ENCODE data around the gene C5AR2. TPM values are rescaled to one million over a fixed set of nuclear protein-coding genes. Genes with fewer than 3 reads are reported as not detected.
"Not testable (repeated sequence)": the region's sequence is repeated elsewhere in the genome, so short reads cannot be mapped to it uniquely, and the experiment has no call there.

C5AR2 gene
- total RNA-seq, 1 experiment from 2014 or later = not detected

DNA sequence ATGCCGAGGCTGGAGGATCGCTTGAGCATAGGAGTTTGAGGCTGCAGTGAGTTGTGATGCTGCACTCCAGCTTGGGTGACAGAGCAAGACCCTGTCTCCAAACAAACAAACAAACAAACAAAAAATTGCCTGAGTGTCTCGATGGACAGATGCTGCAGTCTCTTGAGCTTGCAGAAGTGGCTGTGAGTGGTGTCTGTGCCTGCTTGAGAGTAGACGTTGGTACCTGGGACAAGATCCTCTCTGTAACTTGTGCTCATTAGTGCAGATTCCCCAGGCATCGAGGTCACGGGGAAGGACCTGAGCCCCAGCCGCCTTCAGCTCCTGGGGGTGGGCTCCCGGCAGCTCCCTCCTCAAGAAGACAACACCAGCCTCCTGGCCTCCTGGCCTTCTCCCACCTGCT is 8.6 kb upstream of the C5AR2 start:
- DNase-seq (ENCODE audit: low read depth) = no peak

DNA sequence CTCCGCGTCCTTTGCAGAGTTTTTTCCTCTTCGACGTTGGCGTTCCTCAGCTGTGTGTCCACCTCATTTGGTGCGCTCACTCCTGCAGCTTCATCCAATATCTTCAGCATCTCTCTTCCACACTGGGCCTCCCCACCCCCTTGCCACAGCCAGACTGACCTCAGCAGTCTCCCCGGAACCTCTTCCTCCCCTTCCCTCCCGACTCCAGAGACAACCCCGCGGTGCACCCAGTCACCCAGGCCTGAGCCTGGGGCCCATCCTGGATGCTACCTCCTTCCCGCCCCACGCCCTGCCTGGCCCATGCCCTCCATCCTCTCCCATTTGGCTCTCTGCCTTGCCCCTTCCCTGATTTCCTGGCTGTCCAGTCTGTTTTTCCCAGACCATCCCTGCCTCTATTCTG is 8.1 kb upstream of the C5AR2 start:
- DNase-seq (ENCODE audit: low read depth) = no peak

DNA sequence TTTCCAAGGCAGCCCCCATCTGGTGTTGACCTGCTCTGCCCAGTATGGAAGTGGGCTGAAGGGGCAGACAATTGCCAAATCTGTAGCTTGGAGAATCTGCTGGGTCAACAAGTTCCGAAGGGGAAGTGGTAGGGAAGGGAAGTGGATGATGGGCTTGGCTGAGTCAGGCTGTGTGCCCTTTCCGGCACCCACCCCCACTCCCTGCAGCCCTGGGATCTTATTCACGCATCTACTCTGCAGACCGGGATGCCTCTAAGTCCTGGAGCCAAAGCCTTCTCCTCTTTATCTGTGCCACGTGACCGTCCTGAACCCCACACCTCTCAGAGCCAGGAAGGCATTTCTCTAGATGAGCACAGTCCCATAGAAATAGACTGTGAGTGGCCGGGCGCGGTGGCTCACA is 7.5 kb upstream of the C5AR2 start:
- peak; percentile 81 for DNase-seq (ENCODE audit: low read depth)

DNA sequence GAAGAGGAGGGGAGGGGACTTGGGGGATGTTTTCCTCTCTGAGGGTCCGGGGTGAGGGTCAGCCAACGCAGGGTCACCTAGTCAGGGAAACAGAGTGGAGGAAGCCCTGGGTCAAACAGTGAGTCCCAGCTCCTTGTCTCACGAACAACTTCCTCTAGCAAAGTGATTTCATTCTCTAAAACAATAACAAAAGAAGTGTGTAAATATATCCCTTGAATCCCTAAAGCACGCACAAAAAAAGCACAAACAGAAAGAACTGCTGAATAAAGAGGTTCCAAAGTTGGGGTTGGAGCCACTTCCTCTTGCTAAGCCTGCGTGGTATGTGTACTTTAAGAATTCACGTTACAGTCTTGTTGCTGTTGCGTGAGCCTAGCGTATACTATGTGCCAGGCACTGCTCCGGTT is 1.5 kb upstream of the C5AR2 start:
- no peak for DNase-seq (ENCODE audit: low read depth)

DNA sequence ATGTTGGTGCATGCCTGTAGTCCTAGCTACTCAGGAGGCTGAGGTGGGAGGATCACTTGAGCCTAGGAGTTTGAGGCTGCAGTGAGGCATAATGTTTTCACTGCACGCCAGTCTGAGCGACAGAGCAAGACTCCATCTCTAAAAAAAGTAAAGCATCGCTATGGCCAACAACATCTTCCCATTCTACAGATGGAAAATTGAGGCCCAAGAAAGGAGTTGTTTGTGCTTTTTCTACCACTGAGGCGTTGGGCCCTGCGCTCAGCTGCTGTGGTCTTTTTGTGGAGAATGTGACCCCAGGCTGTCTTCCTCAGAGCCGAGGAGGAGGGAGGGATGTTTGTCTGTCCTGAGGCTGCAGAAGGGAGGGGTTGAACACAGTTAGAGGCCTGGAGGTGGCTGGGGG is 485 bp upstream of the C5AR2 start:
- no peak for DNase-seq (ENCODE audit: low read depth)

DNA sequence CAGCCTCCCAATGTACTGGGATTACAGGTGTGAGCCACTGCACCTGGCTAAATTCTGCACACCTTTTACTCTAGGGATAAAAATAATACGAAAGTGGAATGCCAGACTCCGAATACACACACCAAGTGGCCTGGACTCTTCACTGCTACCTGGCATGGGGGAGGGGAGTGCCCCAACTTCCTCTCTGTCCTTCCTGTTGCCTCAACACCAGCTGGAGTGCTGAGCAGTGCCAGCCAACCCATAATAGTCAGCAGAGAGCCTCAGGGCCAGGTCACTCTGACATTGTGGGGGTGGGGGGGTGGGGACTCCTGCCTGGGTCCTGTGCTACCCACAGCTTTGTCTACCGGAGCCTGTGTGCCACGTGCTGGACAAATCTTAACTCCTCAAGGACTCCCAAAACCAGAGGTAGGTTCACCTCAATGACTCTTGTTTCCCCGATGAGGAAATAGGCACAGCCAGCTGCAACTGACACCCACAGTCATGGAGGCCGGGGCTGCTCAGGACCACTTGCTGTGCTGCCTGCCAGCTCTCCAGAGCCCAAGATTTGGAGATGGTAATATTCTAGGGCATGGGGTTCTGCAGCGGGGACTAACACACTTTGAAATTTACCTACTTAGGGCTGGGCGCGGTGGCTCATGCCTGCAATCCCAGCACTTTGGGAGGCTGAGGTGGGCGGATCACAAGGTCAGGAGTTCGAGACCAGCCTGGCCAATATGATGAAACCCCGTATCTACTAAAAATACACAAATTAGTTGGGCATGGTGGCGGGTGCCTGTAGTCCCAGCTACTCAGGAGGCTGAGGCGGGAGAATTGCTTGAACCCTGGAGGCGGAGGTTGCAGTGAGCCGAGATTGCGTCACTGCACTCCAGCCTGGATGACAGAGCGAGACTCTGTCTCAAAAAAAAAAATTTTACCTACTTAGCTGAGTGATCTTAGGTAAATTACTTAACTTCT is 5.1 kb downstream of the C5AR2 start:
- not testable (repeated sequence) for DNase-seq (ENCODE audit: low read depth)

DNA sequence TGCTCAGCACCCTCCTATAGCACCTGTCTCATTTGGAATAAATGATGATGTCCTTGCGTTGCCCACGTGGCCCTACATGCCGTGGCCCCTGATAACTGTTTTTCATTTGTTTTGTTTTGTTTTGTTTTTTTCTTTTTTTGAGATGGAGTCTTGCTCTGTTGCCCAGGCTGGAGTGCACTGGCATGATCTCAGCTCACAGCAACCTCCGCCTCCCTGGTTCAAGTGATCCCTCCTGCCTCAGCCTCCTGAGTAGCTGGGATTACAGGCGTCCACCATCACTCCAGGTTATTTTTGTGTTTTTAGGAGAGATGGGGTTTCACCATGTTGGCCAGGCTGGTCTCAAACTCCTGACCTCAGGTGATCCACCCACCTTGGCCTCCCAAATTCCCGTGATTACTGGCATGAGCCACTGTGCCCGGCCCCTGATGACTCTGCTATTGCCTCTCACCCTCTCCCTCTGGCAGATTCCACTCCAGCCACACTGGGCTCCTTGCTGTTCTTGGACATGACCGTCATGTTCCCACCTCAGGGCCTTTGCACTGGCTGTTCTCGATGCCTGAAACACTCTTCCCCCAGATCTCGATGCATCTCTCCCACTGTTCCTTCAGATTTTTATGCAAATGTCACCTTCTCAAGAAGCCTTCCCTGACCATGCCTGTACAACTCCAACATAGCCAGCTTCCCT is 7.4 kb downstream of the C5AR2 start:
- DNase-seq (ENCODE audit: low read depth) = no peak

DNA sequence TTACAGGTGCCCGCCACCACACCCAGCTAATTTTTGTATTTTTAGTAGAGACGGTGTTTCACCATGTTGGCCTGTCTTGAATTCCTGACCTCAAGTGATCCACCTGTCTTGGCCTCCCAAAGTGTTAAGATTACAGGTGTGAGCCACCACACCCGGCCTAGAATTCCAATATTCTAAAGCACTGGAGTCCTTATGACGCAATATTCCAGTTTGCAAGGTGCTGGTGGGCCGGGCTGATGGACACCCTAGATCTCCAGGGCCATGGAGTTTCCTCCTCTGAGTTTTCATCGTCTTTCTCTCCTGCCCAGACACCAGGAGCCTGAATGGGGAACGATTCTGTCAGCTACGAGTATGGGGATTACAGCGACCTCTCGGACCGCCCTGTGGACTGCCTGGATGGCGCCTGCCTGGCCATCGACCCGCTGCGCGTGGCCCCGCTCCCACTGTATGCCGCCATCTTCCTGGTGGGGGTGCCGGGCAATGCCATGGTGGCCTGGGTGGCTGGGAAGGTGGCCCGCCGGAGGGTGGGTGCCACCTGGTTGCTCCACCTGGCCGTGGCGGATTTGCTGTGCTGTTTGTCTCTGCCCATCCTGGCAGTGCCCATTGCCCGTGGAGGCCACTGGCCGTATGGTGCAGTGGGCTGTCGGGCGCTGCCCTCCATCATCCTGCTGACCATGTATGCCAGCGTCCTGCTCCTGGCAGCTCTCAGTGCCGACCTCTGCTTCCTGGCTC is 8.7 kb downstream of the C5AR2 start:
- no peak for DNase-seq (ENCODE audit: low read depth)

DNA sequence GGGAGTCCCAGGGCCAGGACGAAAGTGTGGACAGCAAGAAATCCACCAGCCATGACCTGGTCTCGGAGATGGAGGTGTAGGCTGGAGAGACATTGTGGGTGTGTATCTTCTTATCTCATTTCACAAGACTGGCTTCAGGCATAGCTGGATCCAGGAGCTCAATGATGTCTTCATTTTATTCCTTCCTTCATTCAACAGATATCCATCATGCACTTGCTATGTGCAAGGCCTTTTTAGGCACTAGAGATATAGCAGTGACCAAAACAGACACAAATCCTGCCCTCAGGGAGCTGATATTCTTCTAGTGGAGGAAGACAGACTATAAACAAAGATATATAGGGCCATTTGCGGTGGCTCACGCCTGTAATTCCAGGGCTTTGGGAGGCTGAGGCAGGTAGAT is 9.8 kb downstream of the C5AR2 start:
- DNase-seq (ENCODE audit: low read depth) = no peak

DNA sequence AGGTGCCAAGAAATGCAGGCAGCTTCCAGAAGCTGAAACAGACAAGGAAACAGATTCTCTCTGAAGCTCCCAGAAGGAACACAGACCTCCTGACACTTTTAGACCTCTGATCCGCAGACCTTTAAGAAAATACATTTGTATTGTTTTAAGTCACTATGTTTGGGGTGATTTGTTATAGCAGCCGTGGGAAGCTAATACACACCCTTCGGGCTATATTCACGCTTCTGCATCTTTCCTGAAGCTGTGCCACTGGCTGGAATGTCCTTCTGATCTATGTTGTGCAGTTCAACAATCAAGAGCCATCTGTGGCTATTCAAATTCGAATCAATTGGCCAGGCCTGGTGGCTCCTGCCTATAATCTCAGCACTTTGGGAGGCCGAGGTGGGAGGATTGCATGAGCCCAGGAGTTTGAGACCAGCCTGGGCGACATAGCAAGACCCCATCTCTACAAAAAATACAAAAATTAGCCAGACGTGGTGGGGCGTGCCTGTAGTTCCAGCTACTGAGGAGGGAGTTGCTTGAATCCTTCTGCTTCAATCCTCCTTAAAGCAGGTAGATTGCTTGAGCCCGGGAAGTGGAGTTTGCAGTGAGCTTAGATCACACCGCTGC is 11.3 kb downstream of the C5AR2 start:
- DNase-seq (ENCODE audit: low read depth) = no peak

DNA sequence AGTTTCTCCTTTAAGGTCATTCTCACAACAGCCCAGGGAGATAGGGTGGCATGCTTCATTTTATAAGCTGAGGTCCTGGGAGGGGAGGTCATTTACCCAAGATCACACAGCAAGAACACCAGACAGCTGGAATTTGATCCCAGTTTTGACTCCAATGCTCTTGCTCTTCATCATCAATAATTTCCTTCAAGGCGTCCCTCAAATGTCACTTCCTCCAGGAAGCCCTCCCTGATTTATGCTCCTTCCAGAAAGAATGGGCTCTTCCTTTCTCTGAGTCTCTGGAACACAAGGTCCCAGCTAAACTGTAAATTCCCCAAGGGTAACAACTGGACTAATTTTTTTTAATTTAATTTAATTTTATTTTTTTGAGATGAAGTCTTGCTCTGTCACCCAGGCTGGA is 12.4 kb downstream of the C5AR2 start:
- no peak for DNase-seq (ENCODE audit: low read depth)

DNA sequence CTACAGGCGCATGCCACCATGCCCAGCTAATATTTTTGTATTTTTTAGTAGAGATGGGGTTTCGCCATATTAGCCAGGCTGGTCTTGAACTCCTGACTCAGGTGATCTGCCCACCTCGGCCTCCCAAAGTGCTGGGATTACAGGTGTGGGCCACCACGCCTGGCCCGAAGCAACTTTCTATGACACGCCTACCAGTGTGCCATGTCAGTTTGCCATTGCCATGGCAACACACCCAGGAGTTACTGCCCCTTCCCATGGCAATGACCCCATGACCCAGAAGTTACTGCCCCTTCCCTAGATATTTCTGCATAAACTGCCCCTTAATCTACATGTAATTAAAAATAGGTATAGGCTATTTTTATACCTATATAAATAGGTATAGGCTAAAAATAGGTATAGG is 14.0 kb downstream of the C5AR2 start:
- DNase-seq (ENCODE audit: low read depth) = not testable (repeated sequence)

DNA sequence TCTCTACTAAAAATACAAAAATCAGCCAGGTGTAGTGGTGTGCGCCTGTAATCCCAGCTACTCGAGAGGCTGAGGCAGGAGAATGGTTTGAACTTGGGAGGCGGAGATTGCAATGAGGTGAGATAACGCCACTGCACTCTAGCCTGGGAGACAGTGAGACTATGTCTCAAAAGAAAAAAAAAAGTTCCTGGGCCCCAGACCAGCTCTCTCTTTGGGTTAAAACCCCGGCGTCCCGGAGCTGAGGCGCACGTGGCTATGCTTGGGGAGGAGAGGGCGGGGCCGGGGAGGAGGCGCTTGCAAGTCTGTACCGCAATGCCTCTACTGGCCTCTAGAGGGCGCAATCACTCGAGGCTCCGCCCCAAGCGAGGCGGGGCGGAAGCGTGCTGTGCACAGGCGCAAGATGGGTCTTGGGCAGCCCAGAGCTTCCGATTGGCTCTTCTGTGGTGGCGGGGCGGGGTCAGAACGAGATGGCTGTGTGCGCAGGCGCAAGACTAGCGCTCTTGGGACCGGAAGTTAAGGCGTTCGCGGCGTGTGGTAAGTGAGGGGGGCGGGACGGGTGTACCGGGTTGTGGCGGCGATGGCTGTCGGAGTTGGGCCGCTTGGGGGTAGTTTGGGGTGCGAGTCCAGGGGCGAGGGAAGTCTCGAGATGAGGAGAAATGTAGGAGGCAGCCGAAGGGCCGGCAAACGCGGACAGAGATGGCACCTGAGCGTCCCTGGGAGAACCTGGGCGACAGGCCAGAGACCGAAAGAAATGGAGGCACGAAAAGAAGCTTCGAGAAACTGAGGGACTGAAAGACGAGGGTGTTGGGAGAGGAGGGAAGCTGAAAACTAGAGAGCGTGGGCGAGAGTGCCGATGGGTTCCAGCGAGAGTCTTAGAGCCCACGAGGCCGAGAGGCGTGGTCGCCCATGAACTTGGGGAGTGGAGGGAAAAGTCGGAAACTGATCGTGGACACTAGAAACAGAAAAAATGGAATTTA is 17.1 kb downstream of the C5AR2 start, which contains the start of gene DHX34:
DHX34 (plus strand) TSS at position 497 of the 977 bp plus-strand sequence. CDS start 3,716 bp downstream, outside the sequence.
- peak; percentile 98 for DNase-seq (ENCODE audit: low read depth)

DNA sequence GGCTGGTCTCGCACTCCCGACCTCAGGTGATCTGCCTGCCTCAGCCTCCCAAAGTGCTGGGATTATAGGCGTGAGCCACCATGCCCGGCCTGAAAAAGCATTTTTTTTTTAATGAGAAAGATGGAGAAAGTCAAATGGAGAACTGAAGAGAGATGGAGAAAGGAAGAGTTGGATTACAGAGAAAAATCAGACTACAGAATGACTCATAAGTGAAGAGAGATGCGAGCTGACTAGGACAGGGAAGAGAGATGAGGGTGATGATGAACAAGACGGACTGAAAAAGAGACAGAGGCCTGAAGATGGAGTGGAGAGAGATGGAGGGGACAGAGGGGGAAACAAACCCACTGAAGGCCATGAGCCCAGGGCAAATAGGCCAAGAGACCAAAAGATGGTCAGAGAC is 18.7 kb downstream of the C5AR2 start:
- DNase-seq (ENCODE audit: low read depth) = no peak

DNA sequence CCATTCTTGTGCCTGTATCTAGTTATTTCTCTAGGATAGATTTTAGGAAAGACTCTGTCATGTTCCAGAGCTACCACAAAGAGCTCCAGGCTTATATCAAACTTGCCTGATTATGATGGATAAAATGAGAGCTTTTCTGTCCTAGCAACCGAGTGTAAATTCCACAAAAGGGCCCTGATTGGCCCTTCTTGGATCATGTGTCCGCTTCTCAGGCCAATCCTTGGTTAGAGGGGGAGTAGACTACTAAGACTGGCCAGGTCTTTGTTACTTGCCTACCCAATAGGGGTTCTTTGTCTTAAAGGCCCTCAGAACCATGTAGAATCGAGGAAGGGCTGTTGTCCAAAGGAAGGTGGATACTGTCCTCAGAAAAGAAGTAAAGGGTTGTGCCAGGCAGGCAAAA is 19.6 kb downstream of the C5AR2 start:
- peak; percentile 21 for DNase-seq (ENCODE audit: low read depth)

DNA sequence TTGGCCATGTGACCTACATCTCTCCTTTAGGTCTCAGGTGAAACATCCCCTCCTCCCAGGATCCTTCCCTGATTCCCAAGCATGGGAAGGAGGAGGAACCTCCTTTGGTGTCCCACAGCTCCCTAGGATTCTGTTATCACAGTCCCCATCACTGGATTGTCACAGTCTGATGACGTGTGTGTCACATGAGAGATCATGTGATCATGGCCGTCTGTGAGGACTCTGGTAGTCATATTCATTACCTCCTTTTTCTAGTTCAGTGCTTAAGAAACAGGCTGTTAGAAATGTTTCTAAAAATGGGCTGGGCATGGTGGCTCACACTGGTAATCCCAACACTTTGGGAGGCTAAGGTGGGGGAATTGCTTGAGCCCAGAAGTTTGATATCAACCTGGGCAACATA is 20.1 kb downstream of the C5AR2 start:
- DNase-seq (ENCODE audit: low read depth) = no peak

DNA sequence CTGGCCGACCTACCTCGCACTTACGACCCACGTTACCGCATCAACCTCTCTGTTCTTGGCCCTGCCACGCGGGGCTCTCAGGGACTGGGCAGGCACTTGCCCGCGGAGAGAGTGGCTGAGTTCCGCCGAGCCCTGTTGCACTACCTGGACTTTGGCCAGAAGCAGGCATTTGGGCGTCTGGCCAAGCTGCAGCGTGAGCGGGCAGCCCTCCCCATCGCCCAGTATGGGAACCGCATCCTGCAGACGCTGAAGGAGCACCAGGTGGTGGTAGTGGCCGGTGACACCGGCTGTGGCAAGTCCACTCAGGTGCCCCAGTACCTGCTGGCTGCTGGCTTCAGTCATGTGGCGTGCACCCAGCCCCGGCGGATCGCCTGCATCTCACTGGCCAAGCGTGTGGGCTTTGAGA is 21.3 kb downstream of the C5AR2 start:
- DNase-seq (ENCODE audit: low read depth) = no peak

DNA sequence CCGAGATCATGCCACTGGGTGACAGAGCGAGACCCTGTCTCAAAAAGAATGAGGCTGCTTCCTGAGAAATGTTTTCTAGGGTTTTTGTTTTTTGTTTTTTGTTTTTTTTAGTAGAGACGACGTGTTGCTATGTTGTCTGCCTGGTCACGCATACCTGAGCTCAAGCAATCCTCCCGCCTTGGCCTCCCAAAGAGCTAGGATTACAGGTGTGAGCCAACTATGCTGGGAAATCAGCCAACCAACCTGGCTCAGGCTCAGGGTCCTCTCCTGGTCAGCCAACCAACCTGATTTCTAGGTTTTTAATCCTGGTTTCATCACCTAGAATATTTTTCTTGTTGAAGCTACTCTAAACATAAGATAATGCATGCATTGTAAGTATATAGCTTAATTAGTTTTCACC is 24.9 kb downstream of the C5AR2 start:
- DNase-seq (ENCODE audit: low read depth) = no peak

DNA sequence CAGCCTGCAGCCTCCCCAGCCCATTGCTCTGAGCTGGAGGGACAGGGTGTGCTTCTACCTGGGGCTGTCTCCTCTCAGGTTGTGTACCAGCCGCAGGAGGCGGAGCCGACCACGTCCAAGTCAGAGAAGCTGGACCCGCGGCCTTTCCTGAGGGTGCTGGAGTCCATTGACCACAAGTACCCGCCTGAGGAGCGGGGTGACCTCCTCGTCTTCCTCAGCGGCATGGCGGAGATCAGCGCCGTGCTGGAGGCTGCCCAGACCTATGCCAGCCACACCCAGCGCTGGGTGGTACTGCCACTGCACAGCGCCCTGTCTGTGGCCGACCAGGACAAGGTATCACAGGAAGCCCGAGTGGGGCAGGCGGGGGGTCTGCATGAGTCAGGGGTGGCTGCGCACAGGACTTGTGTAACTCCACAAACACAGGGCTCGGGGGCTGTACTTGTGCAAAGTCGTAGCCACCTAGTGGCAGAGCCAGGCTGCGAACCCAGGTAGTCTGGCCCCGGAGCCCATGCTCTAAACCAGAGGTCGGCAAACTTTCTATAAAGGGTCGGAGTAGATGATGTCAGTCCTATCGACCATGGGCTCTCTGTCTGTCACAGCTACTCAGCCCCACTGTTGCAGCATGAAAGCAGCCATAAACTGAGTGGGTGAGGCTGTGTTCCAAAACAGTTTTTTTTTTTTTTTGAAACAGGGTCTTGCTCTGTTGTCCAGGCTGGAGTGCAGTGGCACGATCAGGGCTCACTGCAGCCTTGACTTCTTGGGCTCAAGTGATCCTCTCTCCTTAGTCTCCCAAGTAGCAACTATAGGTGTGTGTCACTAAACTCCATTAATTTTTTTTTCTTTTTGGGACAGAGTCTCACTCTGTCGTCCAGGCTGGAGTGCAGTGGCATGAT is 26.1 kb downstream of the C5AR2 start:
- DNase-seq (ENCODE audit: low read depth) = no peak
